Heart left ventricle (tissue), 13 donors: ENCODE data around the gene C17orf58.

Experiments used
- POLR2A ChIP-seq, 2 donors: fragments of 450-650 bp; IDR thresholded peaks; one replicate each; pipeline ENCODE4 v1.6.1; 2017; ENCODE audit warnings: antibody characterized with exemption in 2 of 2, mild to moderate bottlenecking in 2 of 2, moderate library complexity in 2 of 2
- TF ChIP-seq, protein P1 (sequence below), 12 donors: fragments of 200-600 bp; sonication (generic) in 4 of 12; IDR thresholded peaks; one replicate each; pipeline versions ENCODE4 v1.5.0 to v1.8.0; 2018 to 2022; ENCODE audit warnings: antibody characterized with exemption in 12 of 12, mild to moderate bottlenecking in 5 of 12
- donor health status: ischemic (EF 13 %, LVEDD 7.1; RV severe dilation, severe dysfunction).
- donor health status: DM: no; HTN: yes; CAD: no.
- donor health status: DM: no; HTN: no; CAD: no.
- donor health status: ischemic (EF 25% LVEDD 6.9; RV normal size, moderate dysfunction).
- donor health status: ischemic (EF 25% LVEDD 5.7; RV mildly dilated, moderate dysfunction).
- donor health status: ischemic (EF 35%, LVEDD 5.7; RV mildly dilated, moderate dysfunction).
- donor health status: nonischemic (EF 11% LVEDD 7.7; RV severe dilation, severe dysfunction).
- donor health status: DM: yes; HTN: yes; CAD: no.
- donor health status: PGD.
- donor health status: ischemic (EF 29% LVEDD 5.4; RV normal size, mild dysfunction).
- donor health status: nonischemic (EF 23%, LVEDD 6.1; RV moderate dilation, normal function).

GRCh38 chr17:67993153-67993997, 2.9 kb downstream of the C17orf58 start:
- TF ChIP-seq, protein P1, sequence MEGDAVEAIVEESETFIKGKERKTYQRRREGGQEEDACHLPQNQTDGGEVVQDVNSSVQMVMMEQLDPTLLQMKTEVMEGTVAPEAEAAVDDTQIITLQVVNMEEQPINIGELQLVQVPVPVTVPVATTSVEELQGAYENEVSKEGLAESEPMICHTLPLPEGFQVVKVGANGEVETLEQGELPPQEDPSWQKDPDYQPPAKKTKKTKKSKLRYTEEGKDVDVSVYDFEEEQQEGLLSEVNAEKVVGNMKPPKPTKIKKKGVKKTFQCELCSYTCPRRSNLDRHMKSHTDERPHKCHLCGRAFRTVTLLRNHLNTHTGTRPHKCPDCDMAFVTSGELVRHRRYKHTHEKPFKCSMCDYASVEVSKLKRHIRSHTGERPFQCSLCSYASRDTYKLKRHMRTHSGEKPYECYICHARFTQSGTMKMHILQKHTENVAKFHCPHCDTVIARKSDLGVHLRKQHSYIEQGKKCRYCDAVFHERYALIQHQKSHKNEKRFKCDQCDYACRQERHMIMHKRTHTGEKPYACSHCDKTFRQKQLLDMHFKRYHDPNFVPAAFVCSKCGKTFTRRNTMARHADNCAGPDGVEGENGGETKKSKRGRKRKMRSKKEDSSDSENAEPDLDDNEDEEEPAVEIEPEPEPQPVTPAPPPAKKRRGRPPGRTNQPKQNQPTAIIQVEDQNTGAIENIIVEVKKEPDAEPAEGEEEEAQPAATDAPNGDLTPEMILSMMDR (IDR thresholded peaks at IDR 0.05) = peak in 2 of 12 donors; percentile 18 to 19
- peak in 1 of 2 donors; percentile 56 for TF ChIP-seq POLR2A (IDR thresholded peaks at IDR 0.05)
